Ovary (tissue), 9 donors: ENCODE measurements around the gene SUV39H1. TPM values are rescaled to one million over a fixed set of nuclear protein-coding genes. Genes with fewer than 3 reads are reported as not detected.

Experiments
- DNase-seq, 5 donors: peaks; one replicate each; pipeline ENCODE4 v3.0.0-alpha.2; 2019 to 2020
- H3K27ac ChIP-seq, 2 donors: fragments of 200-600 bp; one replicate each; pipeline versions ENCODE4 v1.5.1 to v1.8.0; 2019 to 2022
- H3K27me3 ChIP-seq: fragments of 200-600 bp; one replicate; pipeline ENCODE4 v1.8.0; 2022
- H3K36me3 ChIP-seq: fragments of 200-600 bp; sonication (generic); one replicate; pipeline ENCODE4 v1.5.1; 2019
- H3K4me1 ChIP-seq: one replicate; pipeline ENCODE4 v1.8.1; 2013; ENCODE audit warnings: mild to moderate bottlenecking, moderate library complexity; ENCODE audit not compliant: insufficient read depth
- H3K4me3 ChIP-seq: fragments of 200-600 bp; sonication (generic); one replicate; pipeline ENCODE4 v1.5.1; 2017
- H3K9me3 ChIP-seq, 2 donors: fragments of 200-600 bp in 1 of 2; sonication (generic) in 1 of 2; one replicate each; pipeline versions ENCODE4 v1.5.1 to v1.8.1; 2013 to 2019; ENCODE audit warnings: mild to moderate bottlenecking in 1 of 2, moderate library complexity in 1 of 2
- EP300 ChIP-seq: sonication (generic); formaldehyde crosslinking; IDR thresholded peaks from one replicate; pipeline ENCODE4 v1.6.1; 2017; ENCODE audit warnings: antibody characterized with exemption
- POLR2A ChIP-seq: fragments of 450-650 bp; IDR thresholded peaks from one replicate; pipeline ENCODE4 v1.6.1; 2017; ENCODE audit warnings: antibody characterized with exemption, mild to moderate bottlenecking, moderate library complexity
- WGBS, 3 donors: extraction: QIAGEN DNeasy Blood & Tissue Kit in 1 of 3; methylation state at CpG; one replicate each; pipeline versions ENCODE4 v1.1.5 to v1.1.7; 2013 to 2017; 5-methylcytosine and 5-hydroxymethylcytosine counted together
- intact Hi-C, 4 donors: fragments of 100-400 bp; cut with DNase I; formaldehyde crosslinking; loops; one replicate each; pipeline versions ENCODE4 v1.11.0 to v1.15.1; 2022 to 2023
- polyA plus RNA-seq, 2 donors: library from polyadenylated mRNA; stranded (reverse); fragments of 200-250 nt in 1 of 2; fragments of 350-450 nt in 1 of 2; fragmentation: Illumina TruSeq in 1 of 2; extraction: RNeasy Lipid Tissue Mini Kit (QIAGEN cat#74804) in 1 of 2; gene quantifications; one replicate each; pipeline ENCODE4 v1.2.3, GENCODE V29; 2013 to 2014
- small RNA-seq: library from RNA; depleted of rRNA; stranded (forward); fragments of <200 nt; gene quantifications from one replicate; pipeline ENCODE3, GENCODE V24; 2016
- total RNA-seq, 7 donors: library from RNA; depleted of rRNA in 2 of 7; stranded (reverse); fragments of >200 nt in 2 of 7; fragmentation: NEBNext Ultra II Directional in 3 of 7; extraction: Animal tissue kit (Norgen Biotek cat#: 25700) in 3 of 7; gene quantifications; one replicate each; pipeline versions ENCODE4 v1.1.0 to v1.2.4, GENCODE V29; 2016 to 2023
- TF ChIP-seq, protein P1 (sequence below), 3 donors: fragments of 450-650 bp in 2 of 3; fragments of 200-600 bp in 1 of 3; IDR thresholded peaks; one replicate each; pipeline versions ENCODE4 v1.5.1 to v1.8.0; 2016 to 2022; ENCODE audit warnings: antibody characterized with exemption in 3 of 3, mild to moderate bottlenecking in 1 of 3
- donor health status: DM: no; HTN: no; CAD: no; lungs with moderate emphysema.
- donor health status: DM: no; HTN: no; CAD: no.
- donor health status: Bipolar disorder and iron deficiency.
- donor health status: DM: yes; HTN: yes; CAD: no.
- donor health status: DM: no; HTN: no; CAD: no.
- donor health status: DM: yes; HTN: yes; CAD: no.

The SUV39H1 gene
- total and polyA plus RNA-seq, 9 donors, result 3.2 to 7.7 (median 5.2) TPM

DNA sequence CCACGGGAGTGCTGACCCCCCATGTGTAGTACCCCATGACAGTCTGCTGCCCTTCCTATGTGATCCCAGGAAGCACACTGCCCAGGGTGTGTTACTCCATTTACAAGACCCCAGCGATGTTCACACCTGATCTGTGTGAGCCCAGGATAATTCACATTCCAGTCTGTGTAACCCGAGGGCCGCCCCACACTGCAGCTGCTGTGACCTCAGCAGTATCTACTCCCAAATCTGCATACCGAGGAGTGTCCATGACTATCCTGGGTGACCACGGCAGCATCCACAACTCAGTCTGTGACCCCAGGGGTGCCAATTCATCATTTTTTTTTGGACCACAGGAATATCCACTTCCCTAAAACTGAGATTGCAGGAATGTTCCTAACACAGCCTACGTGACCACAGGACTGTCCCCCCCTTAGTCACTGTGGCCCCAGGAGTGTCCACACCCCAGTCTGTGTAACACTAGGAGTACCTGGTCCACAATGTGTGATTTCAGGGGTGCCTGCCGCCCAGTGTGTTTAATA is 57.2 kb downstream of the SUV39H1 start:
- no peak for DNase-seq
- 65 to 66% (median 65%) methylated on average over 8 of the region's 8 CpGs for WGBS, 3 donors
- Histone ChIP-seq H3K36me3 (no peaks in the 10 kb centered on the region), H3K4me1 (no peaks in the 10 kb centered on the region), H3K27ac (no peak overlapping the region), H3K9me3 (no peaks in the 10 kb centered on the region), H3K27me3 (no peaks in the 10 kb centered on the region), H3K4me3 (no peak overlapping the region)
- intact Hi-C loops, result no loop called here
- no peak for TF ChIP-seq POLR2A
- no peak for TF ChIP-seq EP300
- TF ChIP-seq, protein P1, sequence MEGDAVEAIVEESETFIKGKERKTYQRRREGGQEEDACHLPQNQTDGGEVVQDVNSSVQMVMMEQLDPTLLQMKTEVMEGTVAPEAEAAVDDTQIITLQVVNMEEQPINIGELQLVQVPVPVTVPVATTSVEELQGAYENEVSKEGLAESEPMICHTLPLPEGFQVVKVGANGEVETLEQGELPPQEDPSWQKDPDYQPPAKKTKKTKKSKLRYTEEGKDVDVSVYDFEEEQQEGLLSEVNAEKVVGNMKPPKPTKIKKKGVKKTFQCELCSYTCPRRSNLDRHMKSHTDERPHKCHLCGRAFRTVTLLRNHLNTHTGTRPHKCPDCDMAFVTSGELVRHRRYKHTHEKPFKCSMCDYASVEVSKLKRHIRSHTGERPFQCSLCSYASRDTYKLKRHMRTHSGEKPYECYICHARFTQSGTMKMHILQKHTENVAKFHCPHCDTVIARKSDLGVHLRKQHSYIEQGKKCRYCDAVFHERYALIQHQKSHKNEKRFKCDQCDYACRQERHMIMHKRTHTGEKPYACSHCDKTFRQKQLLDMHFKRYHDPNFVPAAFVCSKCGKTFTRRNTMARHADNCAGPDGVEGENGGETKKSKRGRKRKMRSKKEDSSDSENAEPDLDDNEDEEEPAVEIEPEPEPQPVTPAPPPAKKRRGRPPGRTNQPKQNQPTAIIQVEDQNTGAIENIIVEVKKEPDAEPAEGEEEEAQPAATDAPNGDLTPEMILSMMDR (IDR thresholded peaks at IDR 0.05), result no peak

DNA sequence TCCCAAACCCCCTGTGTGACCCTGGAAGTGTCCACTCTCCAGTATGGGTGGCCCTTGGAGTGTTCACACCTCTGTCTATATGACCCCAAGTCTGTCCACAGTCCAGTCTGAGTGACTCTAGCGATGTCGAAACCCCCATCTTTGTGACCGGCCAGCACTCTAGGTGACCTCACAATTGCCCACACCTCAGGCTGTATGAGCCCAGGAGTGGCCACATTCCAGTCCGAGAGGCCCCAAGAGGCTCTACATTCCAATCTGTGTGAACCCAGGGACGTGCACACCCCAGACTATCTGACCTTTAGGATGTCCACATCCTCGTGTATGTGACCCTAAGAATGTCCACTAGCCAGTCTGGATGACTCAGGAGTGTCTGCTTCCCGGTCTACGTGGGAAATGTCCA is 57.7 kb downstream of the SUV39H1 start:
- Histone ChIP-seq H3K27ac (no peak overlapping the region), H3K9me3 (no peaks in the 10 kb centered on the region), H3K4me3 (no peak overlapping the region), H3K4me1 (no peaks in the 10 kb centered on the region), H3K27me3 (no peaks in the 10 kb centered on the region), H3K36me3 (no peaks in the 10 kb centered on the region)
- TF ChIP-seq, protein P1 (IDR thresholded peaks at IDR 0.05), result no peak
- TF ChIP-seq POLR2A (no peak), EP300 (no peak)
- intact Hi-C loops, result no loop called here
- 62 to 70% (median 62%) methylated on average over 8 of the region's 8 CpGs for WGBS, 3 donors
- no peak for DNase-seq

Small RNA genes lying within 50 kb of the gene (small RNA-seq; reads per million reads assigned to genes)
- not detected for gene RNU6-1056P

Other genes with a start within 250 kb of the SUV39H1 start
- gene SLC38A5, start 226.5 kb upstream of the SUV39H1 start, total RNA-seq, result 10 to 100 TPM in 4 of 7 donors, 1 to 10 TPM in 3; 6.2 to 26.0 (median 13.6) TPM
- gene SLC38A5, start 226.5 kb upstream of the SUV39H1 start, polyA plus RNA-seq, result 10 to 100 TPM in 1 of 2 donors, 1 to 10 TPM in 1; 8.3 to 10.7 TPM
- 10 to 100 TPM; 23.2 to 45.9 (median 32.7) TPM for gene FTSJ1, start 220.5 kb upstream of the SUV39H1 start, total RNA-seq
- 10 to 100 TPM; 24.8 to 28.2 TPM for gene FTSJ1, start 220.5 kb upstream of the SUV39H1 start, polyA plus RNA-seq
- gene PORCN, start 187.7 kb upstream of the SUV39H1 start, total RNA-seq, result 10 to 100 TPM in 3 of 7 donors, 1 to 10 TPM in 4; 8.0 to 13.9 (median 9.9) TPM
- gene PORCN, start 187.7 kb upstream of the SUV39H1 start, polyA plus RNA-seq, result 10 to 100 TPM in 1 of 2 donors, 1 to 10 TPM in 1; 7.6 to 10.9 TPM
- 10 to 100 TPM; 15.4 to 83.3 (median 20.0) TPM for gene EBP, start 174.9 kb upstream of the SUV39H1 start, total RNA-seq
- gene EBP, start 174.9 kb upstream of the SUV39H1 start, polyA plus RNA-seq, result 100 to 1,000 TPM in 1 of 2 donors, 10 to 100 TPM in 1; 28.3 to 117 TPM
- gene TBC1D25, start 157.0 kb upstream of the SUV39H1 start, total RNA-seq, result 10 to 100 TPM in 6 of 7 donors, 1 to 10 TPM in 1; 8.1 to 16.0 (median 12.2) TPM
- gene TBC1D25, start 157.0 kb upstream of the SUV39H1 start, polyA plus RNA-seq, result 10 to 100 TPM in 1 of 2 donors, 1 to 10 TPM in 1; 8.5 to 10.8 TPM
- 100 to 1,000 TPM; 103 to 421 (median 153) TPM for gene RBM3, start 122.2 kb upstream of the SUV39H1 start, total RNA-seq
- gene RBM3, start 122.2 kb upstream of the SUV39H1 start, polyA plus RNA-seq, result 100 to 1,000 TPM; 139 to 205 TPM
- 100 to 1,000 TPM in 6 of 7 donors, 10 to 100 TPM in 1; 98.8 to 189 (median 148) TPM for gene WDR13, start 99.2 kb upstream of the SUV39H1 start, total RNA-seq
- gene WDR13, start 99.2 kb upstream of the SUV39H1 start, polyA plus RNA-seq, result 100 to 1,000 TPM in 1 of 2 donors, 1 to 10 TPM in 1; 8.5 to 169 TPM
- 1 to 10 TPM in 6 of 7 donors, under 1 TPM in 1; 0.95 to 7.7 (median 3.1) TPM for gene WAS, start 12.9 kb upstream of the SUV39H1 start, total RNA-seq
- 1 to 10 TPM; 1.3 to 3.2 TPM for gene WAS, start 12.9 kb upstream of the SUV39H1 start, polyA plus RNA-seq
- gene GLOD5, start 65.0 kb downstream of the SUV39H1 start, total RNA-seq, result not detected
- gene GLOD5, start 65.0 kb downstream of the SUV39H1 start, polyA plus RNA-seq, result not detected
- under 1 TPM in 1 of 7 donors, not detected in 6; 0.46 TPM for gene GATA1, start 89.9 kb downstream of the SUV39H1 start, total RNA-seq
- under 1 TPM in 1 of 2 donors, not detected in 1; 0.08 TPM for gene GATA1, start 89.9 kb downstream of the SUV39H1 start, polyA plus RNA-seq
- gene HDAC6, start 105.3 kb downstream of the SUV39H1 start, total RNA-seq, result 100 to 1,000 TPM in 2 of 7 donors, 10 to 100 TPM in 5; 49.1 to 115 (median 86.1) TPM
- gene HDAC6, start 105.3 kb downstream of the SUV39H1 start, polyA plus RNA-seq, result 10 to 100 TPM; 56.7 to 95.3 TPM
- gene ERAS, start 129.8 kb downstream of the SUV39H1 start, total RNA-seq, result not detected
- not detected for gene ERAS, start 129.8 kb downstream of the SUV39H1 start, polyA plus RNA-seq
- gene PCSK1N, start 138.9 kb downstream of the SUV39H1 start, total RNA-seq, result 10 to 100 TPM in 1 of 7 donors, 1 to 10 TPM in 2, under 1 TPM in 4; 0.43 to 10.6 (median 0.84) TPM
- under 1 TPM in 1 of 2 donors, not detected in 1; 0.41 TPM for gene PCSK1N, start 138.9 kb downstream of the SUV39H1 start, polyA plus RNA-seq
- 10 to 100 TPM; 28.1 to 43.9 (median 32.8) TPM for gene TIMM17B, start 201.0 kb downstream of the SUV39H1 start, total RNA-seq
- 10 to 100 TPM in 1 of 2 donors, 1 to 10 TPM in 1; 7.2 to 37.2 TPM for gene TIMM17B, start 201.0 kb downstream of the SUV39H1 start, polyA plus RNA-seq
- gene PQBP1, start 201.2 kb downstream of the SUV39H1 start, total RNA-seq, result 100 to 1,000 TPM in 5 of 7 donors, 10 to 100 TPM in 2; 85.8 to 149 (median 105) TPM
- gene PQBP1, start 201.2 kb downstream of the SUV39H1 start, polyA plus RNA-seq, result 100 to 1,000 TPM in 1 of 2 donors, 10 to 100 TPM in 1; 71.2 to 145 TPM
- 10 to 100 TPM in 4 of 7 donors, 1 to 10 TPM in 3; 8.2 to 18.8 (median 12.5) TPM for gene SLC35A2, start 214.9 kb downstream of the SUV39H1 start, total RNA-seq
- 10 to 100 TPM; 10.3 to 14.3 TPM for gene SLC35A2, start 214.9 kb downstream of the SUV39H1 start, polyA plus RNA-seq
- gene PIM2, start 222.3 kb downstream of the SUV39H1 start, total RNA-seq, result 10 to 100 TPM in 1 of 7 donors, 1 to 10 TPM in 6; 6.3 to 13.0 (median 8.8) TPM
- gene PIM2, start 222.3 kb downstream of the SUV39H1 start, polyA plus RNA-seq, result 10 to 100 TPM in 1 of 2 donors, 1 to 10 TPM in 1; 8.9 to 22.9 TPM